HG03432 (cell line): ENCODE measurements around the gene DHX36.

Experiments used
- ATAC-seq: cut with Tn5 transposase; IDR thresholded peaks from one replicate; pipeline ENCODE4 v1.9.1; 2021; ENCODE audit warnings: mild to moderate bottlenecking, moderate library complexity; ENCODE audit not compliant: unreplicated experiment

DHX36 gene

DNA sequence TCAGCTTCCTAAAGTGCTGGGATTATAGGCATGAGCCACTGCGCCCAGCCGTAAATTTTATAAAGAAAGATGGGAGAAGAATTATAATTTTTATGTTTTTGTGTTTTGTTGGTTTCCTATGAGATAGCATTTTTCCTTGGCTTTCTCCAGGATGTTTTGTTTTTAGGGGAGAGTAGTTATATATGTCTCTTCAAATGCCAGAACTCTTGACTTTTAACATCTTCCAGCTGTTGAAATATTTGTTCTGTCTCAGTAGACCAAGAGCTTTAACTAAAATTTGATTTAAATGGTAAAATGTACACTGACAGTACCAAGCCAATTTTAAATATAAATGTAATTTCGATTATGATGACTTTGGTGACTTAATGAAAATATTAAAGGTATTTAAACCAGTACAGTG lies 96.8 kb downstream of the DHX36 start:
- no peak for ATAC-seq

DNA sequence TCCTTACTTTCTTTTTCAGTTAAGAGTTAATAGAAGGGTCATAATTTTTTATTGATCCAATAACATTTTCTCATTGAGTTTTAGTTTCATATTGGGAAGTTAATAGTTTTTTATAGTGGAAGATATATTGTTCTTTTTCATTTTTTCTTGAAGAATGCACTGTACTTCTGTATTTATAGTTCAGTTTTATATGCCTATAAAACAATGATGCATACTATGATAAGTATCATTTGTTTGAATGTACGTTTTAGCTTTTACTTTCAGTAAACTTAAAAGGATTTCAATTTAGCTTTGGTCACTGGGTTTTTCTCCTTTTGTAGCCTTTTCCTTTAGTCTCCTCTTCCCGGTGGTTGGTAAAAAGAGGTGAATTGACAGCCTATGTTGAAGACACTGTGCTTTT lies 98.8 kb downstream of the DHX36 start:
- ATAC-seq = no peak

DNA sequence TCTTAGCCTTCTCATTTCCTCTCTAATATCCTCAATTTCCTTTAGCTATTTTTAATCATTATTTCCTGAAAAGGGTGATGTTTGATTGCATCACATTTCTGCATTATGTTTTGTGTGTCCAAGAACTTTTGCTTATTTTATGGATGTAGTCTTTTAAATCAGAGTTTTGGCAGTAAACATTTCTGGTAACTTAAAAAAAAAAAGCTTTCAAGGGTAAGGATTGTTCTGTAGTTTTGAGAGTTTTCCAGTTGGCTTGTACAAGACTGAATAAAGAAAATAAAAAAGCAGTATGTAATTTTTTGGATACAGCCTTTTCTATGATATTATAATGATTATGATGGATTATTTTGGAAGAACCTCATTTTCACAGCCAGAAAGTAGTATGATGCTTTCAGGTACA lies 99.4 kb downstream of the DHX36 start:
- ATAC-seq = no peak

DNA sequence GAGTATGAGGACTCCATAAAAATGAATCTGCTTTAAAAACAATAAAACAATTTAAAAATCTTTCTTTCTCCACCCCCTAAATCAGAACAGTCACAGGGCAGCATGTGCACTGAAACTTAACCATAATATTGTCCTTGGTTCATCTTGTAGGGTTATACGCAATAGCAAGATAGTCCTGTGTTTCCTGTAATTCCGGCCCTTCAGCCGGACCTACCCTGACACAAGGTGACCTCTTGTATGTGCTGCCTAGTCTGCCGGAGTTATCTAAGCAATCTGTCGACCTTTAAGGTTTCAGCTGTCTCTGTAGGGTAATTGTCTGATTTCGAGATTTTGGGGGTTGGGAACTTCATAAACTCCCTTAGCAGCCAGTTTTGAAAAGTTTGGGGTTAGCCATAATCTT lies 99.9 kb downstream of the DHX36 start:
- ATAC-seq = no peak

DNA sequence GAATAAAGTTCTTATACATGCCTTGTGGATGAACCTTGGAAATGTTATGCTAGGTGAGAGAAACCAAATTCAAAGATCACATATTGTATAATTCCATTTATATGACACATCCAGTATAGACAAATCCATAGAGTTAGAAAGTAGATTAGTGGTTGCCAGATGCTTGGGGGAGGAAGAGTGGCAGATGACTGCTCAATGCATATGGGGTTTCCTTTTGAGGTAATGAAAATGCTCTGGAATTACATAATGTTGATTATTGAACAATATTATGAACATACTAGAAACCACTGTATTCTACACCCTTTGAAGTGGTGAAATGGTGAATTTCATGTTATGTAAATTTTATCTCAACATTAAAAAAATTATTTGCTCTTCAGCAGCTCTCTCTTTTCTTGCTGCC lies 100.8 kb downstream of the DHX36 start:
- ATAC-seq = no peak
